Skeletal muscle tissue (tissue), 4 donors: ENCODE results near the gene ABL1. TPM values are rescaled to one million over a fixed set of nuclear protein-coding genes. Genes with fewer than 3 reads are reported as not detected.

Experiments
- H3K27ac ChIP-seq: one replicate; pipeline ENCODE4 v1.7.0; 2013; ENCODE audit warnings: mild to moderate bottlenecking, low read depth, low read length, inconsistent platforms
- H3K27me3 ChIP-seq, 3 donors: one replicate each; pipeline ENCODE4 v1.7.0; 2013; ENCODE audit warnings: low read length in 3 of 3; ENCODE audit not compliant: control insufficient read depth in 3 of 3, insufficient read depth in 3 of 3
- H3K36me3 ChIP-seq, 3 donors: one replicate each; pipeline ENCODE4 v1.7.0; 2013; ENCODE audit warnings: low read length in 3 of 3; ENCODE audit not compliant: control insufficient read depth in 3 of 3, insufficient read depth in 3 of 3
- H3K4me1 ChIP-seq, 3 donors: one replicate each; pipeline ENCODE4 v1.7.0; 2013; ENCODE audit warnings: low read length in 3 of 3, mild to moderate bottlenecking in 3 of 3; ENCODE audit not compliant: control insufficient read depth in 3 of 3, insufficient read depth in 3 of 3
- H3K4me3 ChIP-seq, 3 donors: one replicate each; pipeline ENCODE4 v1.7.0; 2013; ENCODE audit warnings: low read length in 3 of 3
- H3K9ac ChIP-seq, 3 donors: one replicate each; pipeline ENCODE4 v1.7.0; 2013; ENCODE audit warnings: low read length in 3 of 3, mild to moderate bottlenecking in 3 of 3, moderate library complexity in 2 of 3, low read depth in 1 of 3
- H3K9me3 ChIP-seq, 3 donors: one replicate each; pipeline ENCODE4 v1.7.0; 2013; ENCODE audit warnings: low read length in 3 of 3; ENCODE audit not compliant: control insufficient read depth in 3 of 3
- total RNA-seq: library from RNA; depleted of rRNA; stranded (reverse); fragments of >200 nt; gene quantifications from one replicate; pipeline ENCODE4 v1.2.3, GENCODE V29; 2014
- donor health status: Osteomylitis.

Gene ABL1
- total RNA-seq, 1 donor from 2014 or later = 27.7 TPM

DNA sequence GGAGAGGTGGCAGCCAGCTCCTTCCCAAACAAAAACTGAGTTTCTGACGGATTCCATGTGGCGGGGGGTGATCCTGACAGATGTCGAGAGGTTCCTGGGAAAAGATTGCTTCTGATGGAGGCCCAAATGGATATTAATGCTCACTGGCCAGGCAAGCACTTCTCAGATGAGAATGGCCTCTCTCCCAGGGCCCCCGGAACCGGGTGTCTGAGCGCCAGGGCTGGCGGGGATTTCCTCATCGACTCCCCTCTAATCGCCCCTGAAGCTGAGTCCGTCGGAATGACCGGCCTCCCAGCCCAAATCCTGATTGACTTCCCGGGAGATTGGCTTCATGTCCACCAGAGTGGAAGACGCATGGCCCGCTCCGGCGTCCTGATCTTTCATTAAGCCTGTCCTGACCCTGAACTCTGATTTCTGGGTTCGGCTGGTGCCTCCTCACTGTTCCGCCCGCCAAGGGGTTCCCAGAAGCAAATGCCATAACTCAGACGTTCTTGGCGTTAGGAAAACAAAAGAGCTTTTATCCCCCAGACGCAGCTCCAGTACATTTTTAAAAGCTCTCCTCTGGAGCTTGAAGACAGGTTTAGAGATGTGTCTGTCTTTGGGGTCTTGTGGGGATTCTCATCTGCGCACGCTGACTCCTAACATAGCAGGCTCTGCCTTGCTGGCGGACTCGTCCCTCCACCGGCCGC lies 86.4 kb downstream of the ABL1 start:
- H3K27ac ChIP-seq = no peak overlapping the region
- no peak overlapping the region for H3K9ac ChIP-seq
- H3K4me1 ChIP-seq = peaks cover 0 to 2% (median 0%) of the 10 kb centered on the region in 3 donors
- no peaks in the 10 kb centered on the region for H3K36me3 ChIP-seq
- no peaks in the 10 kb centered on the region for H3K9me3 ChIP-seq
- H3K27me3 ChIP-seq = peaks cover 47 to 72% (median 67%) of the 10 kb centered on the region in 3 donors
- H3K4me3 ChIP-seq = no peak overlapping the region

GRCh38 chr9:130921989-130922892 lies 87.2 kb downstream of the ABL1 start:
- Histone ChIP-seq H3K27me3 (peaks cover 44 to 67% (median 66%) of the 10 kb centered on the region in 3 donors), H3K4me3 (no peak overlapping the region), H3K27ac (no peak overlapping the region), H3K36me3 (no peaks in the 10 kb centered on the region), H3K4me1 (peaks cover 0 to 2% (median 0%) of the 10 kb centered on the region in 3 donors), H3K9me3 (no peaks in the 10 kb centered on the region), H3K9ac (no peak overlapping the region)

DNA sequence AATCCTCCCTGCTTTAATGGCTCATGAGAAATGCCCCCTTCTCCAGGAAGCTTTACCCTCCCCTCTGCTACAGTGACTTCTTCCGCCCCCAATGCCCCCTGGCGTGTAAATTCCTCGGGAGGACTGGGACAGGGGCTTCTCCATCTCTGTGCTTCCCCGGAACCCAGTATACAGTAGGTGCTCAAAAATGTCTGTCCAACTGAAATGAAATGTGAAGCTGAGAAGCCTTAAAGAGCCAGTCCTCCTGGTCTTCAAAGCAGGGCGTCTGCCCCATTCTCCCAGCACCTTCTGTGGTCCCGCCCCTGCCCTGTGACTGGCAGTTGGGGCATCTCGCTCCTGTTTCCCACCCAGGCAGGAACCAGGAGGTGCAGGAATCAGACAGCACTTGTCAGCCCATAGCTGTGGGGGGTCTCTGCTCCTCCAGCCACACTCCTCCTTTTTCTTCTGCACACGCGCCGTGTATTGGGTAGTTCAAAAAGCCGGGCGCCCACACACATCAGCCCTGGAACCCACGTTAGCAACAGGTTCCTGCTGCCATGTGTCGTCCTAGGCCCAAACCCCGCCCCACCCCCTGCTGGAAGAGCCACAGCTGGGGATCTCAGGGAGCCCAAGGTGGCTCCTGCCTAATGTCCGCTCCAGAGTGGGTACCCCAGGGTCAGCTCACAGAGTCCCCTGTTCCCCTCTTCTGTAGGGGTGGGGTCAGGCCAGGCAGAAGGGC lies 88.0 kb downstream of the ABL1 start:
- Histone ChIP-seq H3K27me3 (peaks cover 36 to 59% (median 59%) of the 10 kb centered on the region in 3 donors), H3K27ac (no peak overlapping the region), H3K4me1 (peaks cover 0 to 2% (median 0%) of the 10 kb centered on the region in 3 donors)

GRCh38 chr9:130923611-130924447 lies 88.8 kb downstream of the ABL1 start:
- no peaks in the 10 kb centered on the region for H3K9me3 ChIP-seq
- peaks cover 29 to 52% (median 51%) of the 10 kb centered on the region in 3 donors for H3K27me3 ChIP-seq
- no peaks in the 10 kb centered on the region for H3K36me3 ChIP-seq
- no peak overlapping the region for H3K27ac ChIP-seq
- H3K4me3 ChIP-seq = no peak overlapping the region
- H3K9ac ChIP-seq = no peak overlapping the region
- peaks cover 0 to 2% (median 0%) of the 10 kb centered on the region in 3 donors for H3K4me1 ChIP-seq

More for the DNA sequence above, 88.0 kb downstream of the ABL1 start:
- Histone ChIP-seq H3K9me3 (no peaks in the 10 kb centered on the region), H3K4me3 (no peak overlapping the region), H3K36me3 (no peaks in the 10 kb centered on the region), H3K9ac (no peak overlapping the region)

GRCh38 chr9:130924448-130924788 lies 89.4 kb downstream of the ABL1 start:
- Histone ChIP-seq H3K4me1 (no peaks in the 10 kb centered on the region), H3K9me3 (no peaks in the 10 kb centered on the region), H3K36me3 (no peaks in the 10 kb centered on the region), H3K9ac (no peak overlapping the region), H3K27ac (no peak overlapping the region), H3K27me3 (peaks cover 28 to 51% (median 45%) of the 10 kb centered on the region in 3 donors), H3K4me3 (no peak overlapping the region)

- no peak overlapping the region for H3K4me3 ChIP-seq
- no peak overlapping the region for H3K9ac ChIP-seq
- H3K27ac ChIP-seq = no peak overlapping the region
- H3K4me1 ChIP-seq = no peaks in the 10 kb centered on the region
- H3K27me3 ChIP-seq = peaks cover 28 to 49% (median 41%) of the 10 kb centered on the region in 3 donors
- H3K36me3 ChIP-seq = no peaks in the 10 kb centered on the region
- no peaks in the 10 kb centered on the region for H3K9me3 ChIP-seq
Measured at GRCh38 chr9:130925050-130925678, 90.1 kb downstream of the ABL1 start.

GRCh38 chr9:130927338-130927737 lies 92.3 kb downstream of the ABL1 start:
- H3K27me3 ChIP-seq = peaks cover 26 to 43% (median 41%) of the 10 kb centered on the region in 3 donors

GRCh38 chr9:130927995-130928900 lies 93.2 kb downstream of the ABL1 start:
- H3K36me3 ChIP-seq = no peaks in the 10 kb centered on the region
- peaks cover 29 to 44% (median 42%) of the 10 kb centered on the region in 3 donors for H3K27me3 ChIP-seq
- H3K27ac ChIP-seq = no peak overlapping the region
- H3K9me3 ChIP-seq = no peaks in the 10 kb centered on the region
- H3K4me3 ChIP-seq = no peak overlapping the region
- no peaks in the 10 kb centered on the region for H3K4me1 ChIP-seq
- H3K9ac ChIP-seq = no peak overlapping the region

More at GRCh38 chr9:130927338-130927737, 92.3 kb downstream of the ABL1 start:
- no peak overlapping the region for H3K27ac ChIP-seq
- no peaks in the 10 kb centered on the region for H3K9me3 ChIP-seq
- H3K36me3 ChIP-seq = no peaks in the 10 kb centered on the region
- no peak overlapping the region for H3K9ac ChIP-seq
- no peak overlapping the region for H3K4me3 ChIP-seq
- no peaks in the 10 kb centered on the region for H3K4me1 ChIP-seq
